Neural progenitor cell (in vitro differentiated cells): ENCODE data around the gene NKD1.

Source experiments
- CTCF ChIP-seq: fragments of 200-600 bp; sonication (generic); IDR thresholded peaks from 2 replicates; pipeline ENCODE4 v1.5.1; 2017; ENCODE audit warnings: antibody characterized with exemption, mild to moderate bottlenecking
- EZH2 ChIP-seq: fragments of 200-600 bp; sonication (generic); IDR thresholded peaks from 2 replicates; pipeline ENCODE4 v1.6.1; 2017; ENCODE audit warnings: antibody characterized with exemption, mild to moderate bottlenecking, moderate library complexity

- TF ChIP-seq CTCF, result no peak
- no peak for TF ChIP-seq EZH2
Measured at GRCh38 chr16:50657241-50657640, 109.0 kb downstream of the NKD1 start.
